ENCODE results near the gene KRR1. TPM values are rescaled to one million over a fixed set of nuclear protein-coding genes. Genes with fewer than 3 reads are reported as not detected.
"Not testable (repeated sequence)": the region's sequence is repeated elsewhere in the genome, so short reads cannot be mapped to it uniquely, and the experiment has no call there.

Gene KRR1
- polyA plus RNA-seq, 3 donors = 90.2 to 117 (median 98.5) TPM

DNA sequence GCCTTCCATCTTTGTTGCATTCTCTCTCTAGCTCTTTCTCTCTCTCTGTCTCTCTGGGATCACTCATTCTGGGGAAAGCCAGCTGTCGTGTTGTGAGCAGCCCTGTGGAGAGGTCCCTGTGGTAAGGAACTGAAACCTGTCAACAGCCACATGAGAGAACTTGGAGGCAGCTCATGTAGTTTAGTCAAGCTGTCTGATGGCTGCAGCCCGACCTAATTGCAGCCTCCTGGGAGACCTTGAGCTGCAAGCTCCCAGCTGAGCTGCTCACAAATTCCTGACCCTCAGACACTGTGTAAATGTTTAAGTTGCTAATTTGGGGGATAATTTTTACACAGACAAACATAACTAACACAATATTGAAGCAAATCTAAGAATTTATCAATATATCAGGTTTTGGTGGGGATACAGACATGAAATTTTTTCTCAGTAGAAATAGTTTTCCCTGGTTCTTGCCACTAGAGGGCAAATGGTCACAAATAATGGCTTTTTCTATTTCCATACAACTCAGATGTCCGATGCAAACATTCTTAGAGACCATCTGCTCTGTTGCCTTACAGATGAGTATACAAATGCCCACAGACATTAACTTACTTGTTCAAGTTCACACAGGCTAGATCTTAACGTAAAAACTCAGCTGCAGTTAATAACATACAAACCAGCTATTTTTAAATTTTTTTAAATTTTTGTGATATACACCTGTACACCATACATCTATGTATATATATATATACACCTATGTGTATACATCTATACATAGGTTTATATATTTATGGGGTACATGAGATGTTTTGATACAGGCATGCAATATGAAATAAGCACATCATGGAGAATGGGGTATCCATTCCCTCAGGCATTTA is 15.5 kb upstream of the KRR1 start:
- peak in 1 of 3 donors; percentile 44 for DNase-seq (ENCODE audit: low read depth in 3 of 3, low spot score in 2 of 3)

GRCh38 chr12:75525263-75525662 is 13.9 kb upstream of the KRR1 start:
- DNase-seq (ENCODE audit: low read depth in 3 of 3, low spot score in 2 of 3) = no peak

- DNase-seq (ENCODE audit: low read depth in 3 of 3, low spot score in 2 of 3) = not testable (repeated sequence)
These were observed 10.7 kb upstream of the KRR1 start for GRCh38 chr12:75522124-75522523.

GRCh38 chr12:75521224-75521623 is 9.8 kb upstream of the KRR1 start:
- not testable (repeated sequence) for DNase-seq (ENCODE audit: low read depth in 3 of 3, low spot score in 2 of 3)

- DNase-seq (ENCODE audit: low read depth in 3 of 3, low spot score in 2 of 3) = no peak
These were observed 1.8 kb downstream of the KRR1 start for GRCh38 chr12:75509621-75510020.

GRCh38 chr12:75508159-75508558 is 3.2 kb downstream of the KRR1 start:
- no peak for DNase-seq (ENCODE audit: low read depth in 3 of 3, low spot score in 2 of 3)

GRCh38 chr12:75507086-75507485 is 4.3 kb downstream of the KRR1 start:
- no peak for DNase-seq (ENCODE audit: low read depth in 3 of 3, low spot score in 2 of 3)

DNA sequence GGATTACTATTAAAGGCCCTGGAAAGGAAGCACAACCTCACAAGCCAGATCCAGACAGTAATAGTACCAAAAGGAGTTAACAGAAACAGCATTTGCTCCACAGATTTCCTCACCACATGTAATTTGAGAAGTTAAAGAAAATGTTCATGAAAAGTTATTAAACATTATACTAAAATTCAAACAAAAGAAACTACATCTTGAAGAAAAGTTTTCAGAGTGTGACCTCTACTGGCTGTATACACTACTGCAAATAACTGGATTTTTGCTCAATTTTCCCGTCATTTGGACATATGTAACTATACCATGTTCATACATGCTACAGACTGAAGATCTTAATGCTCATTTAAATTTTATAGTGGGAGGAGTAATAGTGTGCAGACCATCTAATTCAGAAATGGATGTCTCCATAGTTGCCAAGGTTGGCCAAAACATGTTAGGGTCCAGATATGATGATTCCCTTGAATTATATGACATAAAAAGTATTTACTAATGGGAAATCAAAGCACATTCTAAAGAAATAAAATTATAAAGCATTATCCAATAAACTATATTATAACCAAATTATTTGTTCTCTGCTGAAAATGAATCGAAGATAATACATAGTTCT is 5.6 kb downstream of the KRR1 start:
- DNase-seq (ENCODE audit: low read depth in 3 of 3, low spot score in 2 of 3) = no peak

GRCh38 chr12:75503866-75504265 is 7.5 kb downstream of the KRR1 start:
- no peak for DNase-seq (ENCODE audit: low read depth in 3 of 3, low spot score in 2 of 3)

DNA sequence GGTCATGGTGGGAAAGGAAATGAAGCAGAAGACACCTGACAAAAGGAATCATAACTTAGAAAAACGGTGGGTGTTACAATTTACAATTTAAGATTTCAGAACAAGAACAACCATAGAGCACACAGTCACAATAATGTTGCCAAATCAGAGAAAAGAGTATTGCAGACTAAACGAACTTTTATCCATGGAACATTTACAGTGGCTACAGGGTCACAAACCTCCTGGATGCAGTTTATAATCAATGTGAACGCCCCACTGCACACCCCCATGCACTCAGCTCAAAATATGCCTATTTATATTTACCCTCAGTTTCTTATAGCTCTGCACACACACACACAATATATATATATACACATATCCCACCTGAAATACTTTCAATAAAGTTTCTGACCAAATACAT is 8.0 kb downstream of the KRR1 start:
- DNase-seq (ENCODE audit: low read depth in 3 of 3, low spot score in 2 of 3) = no peak

DNA sequence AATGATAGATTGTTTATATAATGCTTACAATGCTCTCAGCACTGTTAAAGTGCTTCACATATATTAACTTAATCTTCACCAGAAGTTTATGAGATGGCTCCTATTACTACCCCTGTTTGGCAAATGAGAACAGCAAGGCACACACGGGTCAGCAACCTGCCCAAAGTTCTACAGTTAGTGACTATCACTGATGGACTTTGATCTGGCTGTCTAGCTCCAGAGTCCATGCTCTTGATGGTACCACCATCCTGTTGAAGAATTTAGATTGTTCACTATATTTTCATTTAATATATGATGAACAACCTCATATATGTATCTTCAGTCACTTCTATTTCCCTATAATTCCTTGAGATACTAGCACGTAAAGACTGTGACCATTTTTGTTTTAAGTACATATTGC is 20.2 kb downstream of the KRR1 start:
- no peak for DNase-seq (ENCODE audit: low read depth in 3 of 3, low spot score in 2 of 3)

DNA sequence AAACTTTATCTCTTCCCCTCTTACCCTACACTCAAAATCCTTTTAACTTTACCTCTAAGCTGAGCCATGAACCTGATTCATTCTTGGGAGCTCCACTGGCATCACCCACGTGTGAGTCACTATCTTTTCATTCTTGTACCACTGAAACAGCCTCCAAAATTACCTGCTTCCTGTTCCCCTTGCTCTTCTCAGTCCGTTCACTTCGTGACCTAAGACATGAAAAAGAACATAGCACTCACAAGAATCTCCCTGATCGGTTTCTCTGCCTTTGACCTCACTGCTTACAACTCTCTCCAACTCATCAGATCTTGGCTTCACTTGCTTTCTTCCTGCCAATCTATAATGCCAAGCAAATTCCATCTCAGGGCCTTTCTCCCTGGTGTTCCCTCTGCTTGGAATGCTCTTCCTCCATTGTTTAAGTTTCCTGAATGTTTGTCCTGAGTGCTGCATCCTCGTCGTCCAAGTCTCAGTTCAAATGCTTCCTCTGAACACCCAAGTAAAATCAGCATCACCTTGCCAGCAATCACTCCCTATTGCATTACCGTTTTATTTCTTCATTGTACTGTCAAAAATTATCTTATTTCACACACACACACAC is 21.7 kb downstream of the KRR1 start:
- DNase-seq (ENCODE audit: low read depth in 3 of 3, low spot score in 2 of 3) = no peak

DNA sequence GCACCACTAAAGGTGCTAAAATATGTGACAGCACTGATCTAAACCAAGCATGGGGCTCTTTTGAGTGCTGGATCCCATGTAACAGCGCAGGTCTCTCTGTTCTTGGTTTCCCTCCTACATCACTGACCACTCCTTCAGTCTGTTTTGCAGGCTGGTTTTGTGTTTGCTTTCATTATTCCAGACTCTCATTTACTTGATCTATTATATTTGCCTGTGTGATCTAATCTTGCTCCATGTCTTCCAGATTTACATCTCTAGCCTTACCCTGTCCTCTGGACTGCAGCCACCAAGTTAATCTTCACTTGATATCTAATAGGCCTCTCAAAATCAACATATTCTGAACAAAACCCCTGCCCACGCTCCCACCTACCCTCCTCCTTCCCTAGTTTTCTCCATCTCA is 22.2 kb downstream of the KRR1 start:
- no peak for DNase-seq (ENCODE audit: low read depth in 3 of 3, low spot score in 2 of 3)

GRCh38 chr12:75488553-75488952 is 22.9 kb downstream of the KRR1 start:
- DNase-seq (ENCODE audit: low read depth in 3 of 3, low spot score in 2 of 3) = no peak

- no peak for DNase-seq (ENCODE audit: low read depth in 3 of 3, low spot score in 2 of 3)
These were observed 24.1 kb downstream of the KRR1 start for GRCh38 chr12:75487308-75487707.

- DNase-seq (ENCODE audit: low read depth in 3 of 3, low spot score in 2 of 3) = not testable (repeated sequence)
These were observed 27.0 kb downstream of the KRR1 start for GRCh38 chr12:75484450-75484849.

DNA sequence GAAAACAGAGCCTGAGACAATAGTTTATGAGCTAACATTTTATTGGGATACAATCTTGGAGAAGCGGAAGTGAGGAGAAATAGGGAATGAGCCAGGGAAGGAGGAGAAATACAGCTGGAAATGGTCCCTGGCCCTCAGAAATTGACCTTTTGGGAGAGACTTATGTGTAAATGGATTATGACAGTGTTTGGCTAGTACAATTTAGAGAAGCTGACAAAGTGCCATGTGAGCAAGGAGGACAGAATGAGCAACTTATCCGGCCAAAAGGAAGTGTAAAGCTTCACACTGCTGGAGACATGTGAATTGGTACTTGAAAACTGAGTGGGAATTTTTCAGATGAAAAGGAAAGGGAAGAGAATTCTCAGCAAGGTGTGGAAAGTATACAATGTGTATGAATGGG is 28.0 kb downstream of the KRR1 start:
- DNase-seq (ENCODE audit: low read depth in 3 of 3, low spot score in 2 of 3) = no peak

DNA sequence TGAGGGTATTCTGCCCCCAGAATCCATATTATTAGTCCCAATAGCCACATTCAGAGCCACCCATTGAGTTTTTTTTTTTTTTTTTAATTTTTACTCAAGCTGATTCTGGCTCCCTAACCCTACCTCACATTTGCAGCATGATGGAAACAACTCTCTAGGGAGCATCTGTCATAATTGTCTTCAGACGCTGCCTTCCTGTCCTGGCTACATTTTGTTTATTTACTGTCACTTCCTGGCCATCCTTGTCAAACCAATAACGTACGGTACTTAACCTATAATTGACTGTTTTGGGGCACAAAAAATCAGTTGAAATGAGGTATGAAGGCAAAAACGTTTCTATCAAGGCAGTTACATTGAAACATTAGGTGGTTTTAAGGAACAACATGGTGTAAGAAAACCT is 28.8 kb downstream of the KRR1 start:
- DNase-seq (ENCODE audit: low read depth in 3 of 3, low spot score in 2 of 3) = no peak

GRCh38 chr12:75481774-75482173 is 29.6 kb downstream of the KRR1 start:
- DNase-seq (ENCODE audit: low read depth in 3 of 3, low spot score in 2 of 3) = no peak

DNA sequence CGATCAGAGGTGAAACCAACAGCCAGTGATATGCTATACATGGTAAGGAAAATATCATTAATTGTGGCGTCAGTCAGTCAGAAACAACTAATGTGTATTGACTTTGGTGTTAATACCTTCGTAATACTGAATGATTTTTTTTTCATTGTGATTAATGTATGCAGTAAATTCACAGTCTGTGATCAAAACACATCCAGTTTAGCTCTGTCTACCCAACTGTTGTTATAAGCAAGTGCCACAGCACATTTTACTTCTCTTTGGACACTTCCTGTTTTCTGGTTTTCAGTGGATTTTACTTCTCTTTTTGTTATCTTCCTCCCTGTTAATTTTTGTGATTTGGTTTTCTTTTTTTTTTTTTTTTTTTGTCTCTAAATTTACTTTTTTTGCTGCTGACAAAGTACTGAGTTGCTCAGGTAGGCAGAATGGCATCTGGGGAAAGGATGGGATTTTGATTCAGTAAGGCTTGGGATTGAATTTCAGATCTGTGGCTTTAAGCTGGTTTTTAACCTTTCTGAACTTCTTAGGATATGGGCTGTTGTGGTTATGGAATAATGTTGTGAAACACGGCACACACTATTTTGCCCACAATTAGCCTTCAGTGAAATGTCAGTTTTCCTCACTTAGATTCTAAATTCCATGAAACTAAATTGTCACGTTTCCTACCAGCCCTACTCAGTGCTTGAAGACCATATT is 30.2 kb downstream of the KRR1 start:
- peak in 1 of 3 donors; percentile 2 for DNase-seq (ENCODE audit: low read depth in 3 of 3, low spot score in 2 of 3)

DNA sequence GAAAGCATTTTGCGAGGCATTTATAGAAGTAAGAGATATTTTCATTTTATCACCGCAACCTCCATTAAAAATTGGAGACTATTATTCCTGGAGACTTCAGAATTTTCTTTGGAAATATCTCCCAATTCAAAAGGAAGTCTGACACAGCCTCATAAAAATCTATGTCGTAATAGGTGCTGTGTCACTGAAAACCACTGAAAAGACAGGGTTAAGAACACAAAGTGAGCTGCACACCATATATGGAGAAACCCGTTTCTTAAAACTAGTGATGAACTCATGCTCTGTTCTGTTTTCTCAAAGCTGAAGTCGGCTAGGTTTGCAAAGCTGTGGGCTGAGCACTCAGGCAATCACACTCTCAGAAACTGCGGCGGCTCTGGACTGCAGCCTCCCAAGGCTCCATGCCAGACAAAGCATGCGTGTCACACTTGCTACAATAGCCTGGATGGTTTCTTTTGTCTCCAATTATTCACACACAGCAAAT is 30.9 kb downstream of the KRR1 start, which contains the start of gene GLIPR1:
Gene GLIPR1 (plus strand): TSS at position 287 of the 481 bp plus-strand sequence. CDS start 126 bp downstream, at position 413.
- peak in 2 of 3 donors; percentile 25 to 27 for DNase-seq (ENCODE audit: low read depth in 3 of 3, low spot score in 2 of 3)
